Endothelial cell (in vitro differentiated cells): ENCODE data around the gene STX10. TPM values are rescaled to one million over a fixed set of nuclear protein-coding genes. Genes with fewer than 3 reads are reported as not detected.
A peak's percentile ranks its signal among the peaks of the same experiment; 100 is the strongest.

Experiments
- DNase-seq: peaks from one replicate; pipeline ENCODE4 v3.0.0; 2021; ENCODE audit warnings: low spot score
- H3K27ac Mint-ChIP-seq: one replicate; pipeline ENCODE4 v1.8.0; 2021; ENCODE audit warnings: mixed read lengths, inconsistent platforms; ENCODE audit not compliant: unreplicated experiment
- H3K27me3 Mint-ChIP-seq: one replicate; pipeline ENCODE4 v1.8.0; 2021; ENCODE audit warnings: mild to moderate bottlenecking, moderate library complexity, mixed read lengths, inconsistent platforms; ENCODE audit not compliant: unreplicated experiment
- H3K36me3 Mint-ChIP-seq: one replicate; pipeline ENCODE4 v1.8.0; 2021; ENCODE audit warnings: mild to moderate bottlenecking, low read depth, mixed read lengths, inconsistent platforms; ENCODE audit not compliant: unreplicated experiment
- H3K4me1 Mint-ChIP-seq: one replicate; pipeline ENCODE4 v1.8.0; 2021; ENCODE audit warnings: mild to moderate bottlenecking, mixed read lengths, inconsistent platforms; ENCODE audit not compliant: unreplicated experiment
- H3K4me3 Mint-ChIP-seq: one replicate; pipeline ENCODE4 v1.8.0; 2021; ENCODE audit warnings: mild to moderate bottlenecking, mixed read lengths, inconsistent platforms; ENCODE audit not compliant: unreplicated experiment
- H3K9me3 Mint-ChIP-seq: one replicate; pipeline ENCODE4 v1.8.0; 2021; ENCODE audit warnings: mixed read lengths, inconsistent platforms; ENCODE audit not compliant: unreplicated experiment
- total RNA-seq: library from RNA; stranded (reverse); fragmentation: NEBNext Ultra II Directional; extraction: Animal tissue kit (Norgen Biotek cat#: 25700); gene quantifications from one replicate; pipeline ENCODE4 v1.2.1, GENCODE V29; 2021; ENCODE audit not compliant: unreplicated experiment
- TF ChIP-seq, protein P1 (sequence below): fragments of 200-600 bp; sonication (generic); IDR thresholded peaks from one replicate; pipeline ENCODE4 v1.5.0; 2021; ENCODE audit warnings: antibody characterized with exemption; ENCODE audit not compliant: unreplicated experiment

STX10 gene
- total RNA-seq, 1 donor from 2014 or later, result 31.8 TPM

DNA sequence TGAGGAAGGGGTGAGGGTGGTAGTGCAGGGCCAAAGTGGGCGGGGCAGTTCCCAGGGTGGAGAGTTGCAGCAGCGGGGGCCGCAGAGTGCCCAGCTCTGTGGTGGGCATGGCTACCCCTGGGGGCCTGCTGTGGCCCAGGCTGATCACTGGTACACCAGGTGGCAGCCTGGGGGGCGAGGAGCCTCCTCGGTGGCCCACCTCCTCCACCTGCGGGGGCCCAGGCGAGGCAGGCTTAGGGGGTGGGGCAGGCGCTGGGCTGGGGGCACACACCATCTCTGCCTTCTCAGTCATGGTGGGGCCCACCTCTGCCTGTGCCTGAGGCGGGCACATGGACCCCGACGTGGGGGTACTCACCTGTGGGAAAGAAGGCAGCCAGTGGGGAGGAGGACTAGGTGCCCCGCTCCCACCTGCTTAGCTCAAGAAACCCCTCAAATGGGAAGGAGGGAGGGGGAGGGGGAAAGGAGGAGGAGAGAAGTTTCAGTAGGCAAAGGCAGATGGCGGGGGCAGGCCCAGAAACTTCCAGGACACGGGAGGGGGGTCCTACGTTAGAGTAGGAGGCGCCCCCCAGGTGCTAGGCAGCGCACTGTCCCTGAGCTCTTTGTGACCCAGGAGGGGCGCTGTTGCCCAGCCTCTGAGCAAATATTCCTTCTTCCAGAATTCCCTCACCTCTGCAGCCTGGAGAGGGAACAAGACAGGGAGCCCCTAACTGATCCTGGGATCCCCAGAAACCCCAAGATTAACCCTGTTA, 49.2 kb downstream of the STX10 start:
- DNase-seq, result no peak
- TF ChIP-seq, protein P1, sequence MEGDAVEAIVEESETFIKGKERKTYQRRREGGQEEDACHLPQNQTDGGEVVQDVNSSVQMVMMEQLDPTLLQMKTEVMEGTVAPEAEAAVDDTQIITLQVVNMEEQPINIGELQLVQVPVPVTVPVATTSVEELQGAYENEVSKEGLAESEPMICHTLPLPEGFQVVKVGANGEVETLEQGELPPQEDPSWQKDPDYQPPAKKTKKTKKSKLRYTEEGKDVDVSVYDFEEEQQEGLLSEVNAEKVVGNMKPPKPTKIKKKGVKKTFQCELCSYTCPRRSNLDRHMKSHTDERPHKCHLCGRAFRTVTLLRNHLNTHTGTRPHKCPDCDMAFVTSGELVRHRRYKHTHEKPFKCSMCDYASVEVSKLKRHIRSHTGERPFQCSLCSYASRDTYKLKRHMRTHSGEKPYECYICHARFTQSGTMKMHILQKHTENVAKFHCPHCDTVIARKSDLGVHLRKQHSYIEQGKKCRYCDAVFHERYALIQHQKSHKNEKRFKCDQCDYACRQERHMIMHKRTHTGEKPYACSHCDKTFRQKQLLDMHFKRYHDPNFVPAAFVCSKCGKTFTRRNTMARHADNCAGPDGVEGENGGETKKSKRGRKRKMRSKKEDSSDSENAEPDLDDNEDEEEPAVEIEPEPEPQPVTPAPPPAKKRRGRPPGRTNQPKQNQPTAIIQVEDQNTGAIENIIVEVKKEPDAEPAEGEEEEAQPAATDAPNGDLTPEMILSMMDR, result peak; percentile 22
- Mint-ChIP-seq H3K27ac (peak overlapping the region; percentile 74), H3K9me3 (no peaks in the 10 kb centered on the region), H3K4me3 (peak overlapping the region; percentile 97), H3K27me3 (peaks cover 12% of the 10 kb centered on the region), H3K4me1 (peaks cover 22% of the 10 kb centered on the region), H3K36me3 (peaks cover 13% of the 10 kb centered on the region)

DNA sequence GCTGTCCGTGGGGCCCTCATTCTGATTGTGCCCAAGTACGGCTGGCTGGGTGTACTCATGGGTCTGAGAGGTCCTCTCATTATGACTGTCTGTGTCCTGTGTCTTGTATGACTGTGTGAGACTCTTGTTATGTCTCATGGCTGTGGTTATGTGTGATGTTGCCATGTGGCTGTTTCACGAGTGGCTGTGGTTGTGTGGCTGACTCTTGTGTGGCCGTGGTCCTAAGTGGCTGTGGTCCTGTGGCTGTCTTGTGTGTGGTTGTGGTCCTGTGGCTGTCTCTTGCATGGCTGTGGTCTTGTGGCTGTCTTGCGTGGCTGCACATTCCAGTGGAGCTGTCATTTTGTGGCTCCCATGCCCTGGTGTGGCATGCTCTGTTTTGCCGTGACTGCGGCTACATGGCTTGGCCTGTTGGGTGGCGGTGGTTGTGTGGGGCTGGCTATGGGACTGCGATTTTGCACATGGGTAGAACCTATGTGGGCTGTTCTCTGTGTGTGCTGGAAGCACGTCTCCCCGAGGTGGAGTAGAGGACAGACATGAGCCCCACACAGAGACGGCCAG, 50.1 kb downstream of the STX10 start:
- Mint-ChIP-seq H3K4me3 (peak overlapping the region; percentile 91), H3K27me3 (peaks cover 12% of the 10 kb centered on the region)
- DNase-seq, result no peak

DNA sequence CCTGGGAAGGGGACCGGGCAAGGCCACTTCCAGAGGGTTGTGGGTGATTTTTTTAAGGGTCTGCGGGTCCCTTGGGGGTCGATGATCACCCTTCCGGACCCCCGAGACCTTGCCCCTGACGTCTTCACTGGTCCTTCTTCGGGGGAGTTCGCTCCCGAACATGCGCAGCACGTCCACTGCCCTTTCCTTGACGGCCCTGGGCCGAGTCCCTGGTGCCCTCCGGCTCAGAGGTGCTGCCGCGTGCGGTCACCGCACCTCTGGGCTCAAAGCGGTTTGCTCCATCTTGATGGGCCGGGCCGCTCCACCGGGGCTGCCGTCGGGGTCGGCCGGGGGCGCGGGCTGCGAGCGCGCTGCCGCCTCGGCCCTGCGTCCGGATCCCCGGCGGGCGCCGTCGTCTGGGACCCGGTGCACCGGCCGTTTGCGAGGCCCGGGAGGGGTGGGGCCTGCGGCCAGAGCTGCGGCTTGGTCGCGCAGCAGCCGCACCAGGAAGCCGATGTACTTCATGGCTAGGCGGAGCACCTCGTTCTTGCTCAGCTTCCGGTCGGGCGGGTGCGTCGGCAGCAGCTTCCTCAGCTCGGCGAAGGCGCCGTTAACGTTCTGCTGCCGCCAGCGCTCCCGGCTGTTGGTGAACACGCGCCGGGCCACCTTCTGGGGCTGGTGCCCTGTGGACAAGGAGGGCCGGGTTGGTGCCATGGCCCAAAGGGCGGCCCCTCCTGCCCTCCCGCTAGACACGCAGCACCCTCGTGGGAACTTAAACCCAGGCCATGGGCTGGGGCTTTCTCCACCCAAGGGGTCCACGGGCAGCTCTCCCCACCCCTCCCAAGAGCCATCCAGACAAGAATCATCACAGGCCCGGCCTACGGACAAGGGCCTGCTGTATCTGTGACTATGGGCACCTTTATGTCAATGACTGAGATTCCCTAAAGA, 50.8 kb downstream of the STX10 start:
- Mint-ChIP-seq H3K4me1 (peaks cover 26% of the 10 kb centered on the region), H3K27ac (peak overlapping the region; percentile 62), H3K27me3 (peaks cover 13% of the 10 kb centered on the region), H3K9me3 (no peaks in the 10 kb centered on the region), H3K4me3 (peak overlapping the region; percentile 91), H3K36me3 (peaks cover 14% of the 10 kb centered on the region)
- peak; percentile 61 for DNase-seq
- TF ChIP-seq, protein P1, result no peak

More for the DNA sequence above, 50.1 kb downstream of the STX10 start:
- Mint-ChIP-seq H3K9me3 (no peaks in the 10 kb centered on the region), H3K36me3 (peaks cover 14% of the 10 kb centered on the region), H3K4me1 (peaks cover 23% of the 10 kb centered on the region), H3K27ac (peak overlapping the region; percentile 62)
- TF ChIP-seq, protein P1, result no peak

DNA sequence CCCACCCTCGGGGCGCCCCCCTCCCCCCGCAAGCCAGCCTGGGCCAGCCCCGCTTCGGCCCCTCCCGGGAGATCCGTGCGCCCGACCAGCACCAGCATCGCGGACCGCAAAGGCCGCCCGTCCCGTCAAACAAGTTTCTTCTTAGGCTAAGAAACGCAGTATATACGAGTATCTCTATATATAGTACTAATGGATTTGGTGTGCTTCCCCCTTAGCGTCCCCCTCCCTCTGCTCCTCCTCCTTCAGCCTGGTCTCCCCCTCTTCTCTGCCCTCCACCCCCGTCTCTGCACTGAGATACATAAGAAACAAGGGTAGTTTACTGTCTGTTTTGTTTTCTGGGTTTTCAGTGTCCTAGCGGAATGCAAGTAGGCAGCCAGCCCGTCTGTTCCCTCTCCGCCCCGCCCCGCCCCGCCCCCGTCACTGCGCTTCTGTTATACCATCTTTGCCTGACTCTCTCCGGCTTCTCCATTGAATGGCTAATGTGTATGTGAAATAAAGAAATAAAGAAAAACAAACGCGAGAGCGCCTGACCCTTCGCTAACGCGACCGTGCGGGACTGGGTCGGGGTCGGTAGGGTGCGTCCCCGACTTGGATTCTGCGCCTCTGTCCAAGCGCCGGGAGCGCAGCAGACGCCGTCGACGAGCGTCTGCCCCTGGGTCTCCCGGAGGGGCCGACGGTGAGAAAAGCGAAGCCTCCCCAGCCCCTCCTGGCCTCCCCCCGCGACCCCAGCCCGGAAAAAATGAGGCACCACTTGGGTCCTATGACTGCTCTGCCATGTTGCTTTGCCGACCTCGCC, 51.7 kb downstream of the STX10 start:
- peaks cover 13% of the 10 kb centered on the region for H3K27me3 Mint-ChIP-seq
- DNase-seq, result no peak
- TF ChIP-seq, protein P1, result no peak
- H3K4me3 Mint-ChIP-seq, result peak overlapping the region; percentile 82
- H3K9me3 Mint-ChIP-seq, result no peaks in the 10 kb centered on the region
- H3K36me3 Mint-ChIP-seq, result peaks cover 14% of the 10 kb centered on the region
- H3K4me1 Mint-ChIP-seq, result peaks cover 26% of the 10 kb centered on the region
- H3K27ac Mint-ChIP-seq, result no peak overlapping the region
